NB4 (cell line): ENCODE data around the gene DHRS12.

ENCODE experiments used
- MYC ChIP-seq: IDR thresholded peaks from 2 replicates; pipeline ENCODE4 v1.6.1; 2011; ENCODE audit warnings: low read depth, low read length
- POLR2A ChIP-seq: IDR thresholded peaks from 2 replicates; pipeline ENCODE4 v1.6.1; 2011; ENCODE audit warnings: mild to moderate bottlenecking; ENCODE audit not compliant: insufficient read length; ENCODE audit errors: extremely low read depth
- TF ChIP-seq, protein P1 (sequence below): IDR thresholded peaks from one replicate; pipeline ENCODE4 v1.5.1; 2012; ENCODE audit warnings: low read depth, low read length

DNA sequence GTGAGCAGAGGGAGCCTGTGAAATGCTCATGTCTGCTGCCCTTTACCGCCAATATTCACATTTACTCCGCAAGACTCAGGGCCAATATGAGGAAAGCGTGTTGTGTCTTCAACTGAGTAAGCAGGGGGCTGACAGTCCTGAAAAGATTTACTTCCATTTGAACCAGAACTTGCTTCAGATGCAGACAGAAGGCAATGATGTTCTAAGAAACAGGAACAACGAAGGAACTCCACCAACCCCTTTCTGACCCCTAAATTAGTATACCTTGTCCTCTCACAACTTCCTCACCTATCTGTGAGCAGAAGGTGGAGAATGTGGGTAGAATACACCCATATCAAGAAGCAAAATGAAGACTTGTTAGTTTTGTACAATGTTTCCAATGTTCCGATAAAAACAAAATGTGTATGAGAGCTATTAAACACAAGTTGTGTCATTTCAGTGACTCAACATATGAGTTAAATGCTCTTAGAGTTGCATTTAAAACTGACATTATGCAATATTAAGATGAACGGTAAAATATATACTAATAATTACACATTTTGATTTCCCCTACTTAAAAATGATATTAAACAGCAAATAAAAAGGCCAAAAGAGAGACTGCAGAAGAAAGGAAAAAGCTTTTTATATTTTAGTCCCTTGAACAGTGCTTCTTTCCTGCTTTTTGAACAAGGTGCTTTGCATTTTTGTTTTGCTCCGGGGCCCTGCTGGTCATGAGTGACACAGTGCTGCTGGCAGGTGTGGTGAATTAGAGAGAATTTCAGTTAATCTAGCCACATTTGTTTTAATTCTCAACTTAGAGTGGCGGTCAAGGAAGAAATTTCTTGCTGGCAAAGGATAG lies 25.0 kb upstream of the DHRS12 start:
- TF ChIP-seq, protein P1, sequence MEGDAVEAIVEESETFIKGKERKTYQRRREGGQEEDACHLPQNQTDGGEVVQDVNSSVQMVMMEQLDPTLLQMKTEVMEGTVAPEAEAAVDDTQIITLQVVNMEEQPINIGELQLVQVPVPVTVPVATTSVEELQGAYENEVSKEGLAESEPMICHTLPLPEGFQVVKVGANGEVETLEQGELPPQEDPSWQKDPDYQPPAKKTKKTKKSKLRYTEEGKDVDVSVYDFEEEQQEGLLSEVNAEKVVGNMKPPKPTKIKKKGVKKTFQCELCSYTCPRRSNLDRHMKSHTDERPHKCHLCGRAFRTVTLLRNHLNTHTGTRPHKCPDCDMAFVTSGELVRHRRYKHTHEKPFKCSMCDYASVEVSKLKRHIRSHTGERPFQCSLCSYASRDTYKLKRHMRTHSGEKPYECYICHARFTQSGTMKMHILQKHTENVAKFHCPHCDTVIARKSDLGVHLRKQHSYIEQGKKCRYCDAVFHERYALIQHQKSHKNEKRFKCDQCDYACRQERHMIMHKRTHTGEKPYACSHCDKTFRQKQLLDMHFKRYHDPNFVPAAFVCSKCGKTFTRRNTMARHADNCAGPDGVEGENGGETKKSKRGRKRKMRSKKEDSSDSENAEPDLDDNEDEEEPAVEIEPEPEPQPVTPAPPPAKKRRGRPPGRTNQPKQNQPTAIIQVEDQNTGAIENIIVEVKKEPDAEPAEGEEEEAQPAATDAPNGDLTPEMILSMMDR = no peak
- TF ChIP-seq POLR2A (no peak), MYC (no peak)
